Body of pancreas (tissue), 4 donors: ENCODE measurements around the gene CAPN12. TPM values are rescaled to one million over a fixed set of nuclear protein-coding genes. Genes with fewer than 3 reads are reported as not detected.

Experiments used
- ATAC-seq: fragments of 150-250 bp; one replicate; pipeline ENCODE4 v1.9.1; 2016
- DNase-seq, 4 donors: peaks; one replicate each; pipeline ENCODE4 v3.0.0-alpha.2; 2019
- H3K27ac ChIP-seq, 4 donors: fragments of 200-600 bp; sonication (generic); 1 replicate in 3 of 4; 2 replicates in 1 of 4; pipeline versions ENCODE4 v1.5.1 to v1.6.1; 2016 to 2019; ENCODE audit warnings: mild to moderate bottlenecking in 1 of 4, mixed read lengths in 1 of 4, moderate library complexity in 1 of 4
- H3K27me3 ChIP-seq, 2 donors: fragments of 200-600 bp; sonication (generic); one replicate each; pipeline ENCODE4 v1.6.0; 2016; ENCODE audit warnings: mild to moderate bottlenecking in 1 of 2
- H3K36me3 ChIP-seq, 2 donors: fragments of 200-600 bp; sonication (generic); replicated peaks in 1 of 2; 2 replicates each; pipeline ENCODE4 v1.5.1; 2016; ENCODE audit warnings: low read depth in 2 of 2; ENCODE audit not compliant: insufficient read depth in 1 of 2
- H3K4me1 ChIP-seq: fragments of 200-600 bp; sonication (generic); one replicate; pipeline ENCODE4 v1.6.0; 2016
- H3K4me3 ChIP-seq, 2 donors: fragments of 200-600 bp; sonication (generic); 1 replicate in 1 of 2; 2 replicates in 1 of 2; pipeline ENCODE4 v1.5.1; 2016 to 2019
- H3K9me3 ChIP-seq, 3 donors: fragments of 200-600 bp; sonication (generic); 1 replicate in 2 of 3; 2 replicates in 1 of 3; pipeline ENCODE4 v1.5.1; 2016
- POLR2A ChIP-seq, 3 donors: fragments of 450-650 bp; IDR thresholded peaks; one replicate each; pipeline ENCODE4 v1.6.1; 2016; ENCODE audit warnings: antibody characterized with exemption in 3 of 3, mild to moderate bottlenecking in 2 of 3
- WGBS, 2 donors: methylation state at CpG; one replicate each; pipeline ENCODE4 v1.1.5; 2017; 5-methylcytosine and 5-hydroxymethylcytosine counted together
- intact Hi-C: fragments of 100-400 bp; cut with DNase I; formaldehyde crosslinking; loops from one replicate; pipeline ENCODE4 v1.15.1; 2023
- total RNA-seq, 2 donors: library from RNA; depleted of rRNA; stranded (reverse); fragments of >200 nt; gene quantifications; one replicate each; pipeline ENCODE4 v1.1.0, GENCODE V29; 2016
- TF ChIP-seq, protein P1 (sequence below), 7 experiments: fragments of 450-650 bp in 4 of 7; fragments of 200-600 bp in 3 of 7; sonication (generic) in 3 of 7; IDR thresholded peaks; one replicate each; pipeline ENCODE4 v1.5.1; 2016 to 2019; ENCODE audit warnings: antibody characterized with exemption in 7 of 7

Gene CAPN12
- total RNA-seq, 2 donors from 2014 or later, result 9.9 to 11.4 TPM

DNA sequence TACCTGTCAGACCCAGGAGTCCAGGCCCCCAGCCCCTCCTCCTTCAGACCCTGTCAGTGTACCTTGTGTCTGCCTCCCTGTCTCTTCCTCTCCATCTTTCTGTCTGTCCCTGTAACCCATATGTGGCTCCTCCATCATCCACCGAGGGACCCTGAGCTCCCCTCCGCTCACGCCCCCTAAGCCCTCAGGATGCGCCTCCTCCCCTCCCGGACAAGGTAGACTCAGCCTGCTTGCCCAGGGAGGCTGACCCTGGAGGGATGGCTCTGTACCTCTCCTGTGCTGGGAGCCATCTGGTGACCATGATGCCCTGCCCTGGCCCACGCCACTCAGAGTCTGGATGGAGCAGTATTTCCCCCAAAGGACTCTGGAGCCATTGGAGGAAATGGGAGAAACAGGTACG is 1.0 kb upstream of the CAPN12 start:
- Histone ChIP-seq H3K27ac (no peak overlapping the region), H3K4me3 (no peak overlapping the region), H3K9me3 (no peaks in the 10 kb centered on the region), H3K4me1 (no peaks in the 10 kb centered on the region), H3K27me3 (no peaks in the 10 kb centered on the region), H3K36me3 (no peaks in the 10 kb centered on the region)
- DNase-seq (no peak), ATAC-seq (no peak)
- intact Hi-C loops, result no loop called here
- 87 to 91% methylated on average over 7 of the region's 7 CpGs for WGBS, 2 donors
- TF ChIP-seq POLR2A (IDR thresholded peaks at IDR 0.05), result no peak
- TF ChIP-seq, protein P1, sequence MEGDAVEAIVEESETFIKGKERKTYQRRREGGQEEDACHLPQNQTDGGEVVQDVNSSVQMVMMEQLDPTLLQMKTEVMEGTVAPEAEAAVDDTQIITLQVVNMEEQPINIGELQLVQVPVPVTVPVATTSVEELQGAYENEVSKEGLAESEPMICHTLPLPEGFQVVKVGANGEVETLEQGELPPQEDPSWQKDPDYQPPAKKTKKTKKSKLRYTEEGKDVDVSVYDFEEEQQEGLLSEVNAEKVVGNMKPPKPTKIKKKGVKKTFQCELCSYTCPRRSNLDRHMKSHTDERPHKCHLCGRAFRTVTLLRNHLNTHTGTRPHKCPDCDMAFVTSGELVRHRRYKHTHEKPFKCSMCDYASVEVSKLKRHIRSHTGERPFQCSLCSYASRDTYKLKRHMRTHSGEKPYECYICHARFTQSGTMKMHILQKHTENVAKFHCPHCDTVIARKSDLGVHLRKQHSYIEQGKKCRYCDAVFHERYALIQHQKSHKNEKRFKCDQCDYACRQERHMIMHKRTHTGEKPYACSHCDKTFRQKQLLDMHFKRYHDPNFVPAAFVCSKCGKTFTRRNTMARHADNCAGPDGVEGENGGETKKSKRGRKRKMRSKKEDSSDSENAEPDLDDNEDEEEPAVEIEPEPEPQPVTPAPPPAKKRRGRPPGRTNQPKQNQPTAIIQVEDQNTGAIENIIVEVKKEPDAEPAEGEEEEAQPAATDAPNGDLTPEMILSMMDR (IDR thresholded peaks at IDR 0.05), result no peak

DNA sequence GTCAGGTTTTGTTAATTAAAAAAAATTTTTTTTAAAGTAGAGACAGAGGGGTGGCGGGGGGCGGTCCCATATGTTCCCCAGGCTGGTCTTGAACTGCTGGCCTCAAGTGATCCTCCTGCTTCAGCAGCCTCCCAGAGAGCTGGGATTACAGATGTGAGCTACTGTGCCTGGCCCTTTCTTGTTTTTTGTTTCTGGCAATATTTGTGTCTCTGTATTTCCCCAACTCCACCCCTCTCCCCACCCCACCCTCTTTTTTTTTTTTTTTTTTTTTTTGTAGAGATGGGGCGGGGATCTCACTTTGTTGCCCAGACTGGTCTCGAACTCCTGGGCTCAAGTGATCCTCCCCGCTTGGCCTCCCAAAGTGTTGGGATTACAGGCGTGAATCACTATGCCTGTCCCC is 600 bp upstream of the CAPN12 start:
- intact Hi-C loops, result no loop called here
- no peak overlapping the region for H3K27ac ChIP-seq
- TF ChIP-seq, protein P1 (IDR thresholded peaks at IDR 0.05), result no peak
- TF ChIP-seq POLR2A (IDR thresholded peaks at IDR 0.05), result no peak
- no peaks in the 10 kb centered on the region for H3K4me1 ChIP-seq
- 80 to 84% methylated on average over 6 of the region's 6 CpGs for WGBS, 2 donors
- no peak overlapping the region for H3K4me3 ChIP-seq
- DNase-seq (no peak), ATAC-seq (no peak)
- H3K9me3 ChIP-seq, result no peaks in the 10 kb centered on the region
- no peaks in the 10 kb centered on the region for H3K36me3 ChIP-seq
- H3K27me3 ChIP-seq, result no peaks in the 10 kb centered on the region

DNA sequence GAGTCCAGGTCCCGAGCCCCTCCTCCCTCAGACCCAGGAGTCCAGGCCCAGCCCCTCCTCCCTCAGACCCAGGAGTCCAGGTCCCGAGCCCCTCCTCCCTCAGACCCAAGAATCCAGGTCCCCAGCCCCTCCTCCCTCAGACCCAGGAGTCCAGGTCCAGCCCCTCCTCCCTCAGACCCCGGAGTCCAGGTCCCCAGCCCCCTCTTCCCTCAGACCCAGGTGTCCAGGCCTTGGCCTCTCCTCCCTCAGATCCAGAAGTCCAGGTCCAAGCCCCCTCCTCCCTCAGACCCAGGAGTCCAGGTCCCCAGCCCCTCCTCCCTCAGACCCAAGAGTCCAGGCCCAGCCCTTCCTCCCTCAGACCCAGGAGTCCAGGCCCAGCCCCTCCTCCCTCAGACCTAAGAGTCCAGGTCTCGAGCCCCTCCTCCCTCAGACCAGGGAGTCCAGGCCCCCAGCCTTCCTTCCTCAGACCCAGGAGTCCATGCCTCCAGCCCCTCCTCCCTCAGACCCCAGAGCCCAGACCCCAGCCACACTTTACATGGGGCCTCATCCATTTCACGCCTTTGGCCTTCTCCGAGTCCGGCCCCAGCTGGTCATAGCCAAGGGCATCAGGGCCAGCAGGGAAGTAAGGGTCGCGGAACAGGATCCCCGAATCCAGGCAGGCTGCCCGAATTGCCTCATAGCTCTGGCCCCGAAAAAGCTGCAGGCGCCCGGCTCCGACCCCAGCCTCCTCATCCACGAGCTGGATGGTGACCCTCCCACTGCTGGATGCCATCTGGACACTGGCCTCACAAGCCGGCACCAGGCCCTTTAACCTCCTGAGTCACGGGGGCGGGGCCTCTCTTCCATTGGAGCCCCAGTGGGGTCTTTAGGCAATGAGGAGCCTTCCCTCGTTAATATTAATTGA is 628 bp downstream of the CAPN12 start:
- 82 to 91% methylated on average over 10 to 18 of the region's 20 CpGs for WGBS, 2 donors
- no peak overlapping the region for H3K4me3 ChIP-seq
- DNase-seq (no peak), ATAC-seq (no peak)
- no peak overlapping the region for H3K27ac ChIP-seq
- H3K27me3 ChIP-seq, result no peaks in the 10 kb centered on the region
- no peaks in the 10 kb centered on the region for H3K4me1 ChIP-seq
- H3K36me3 ChIP-seq, result no peaks in the 10 kb centered on the region
- TF ChIP-seq POLR2A (IDR thresholded peaks at IDR 0.05), result no peak
- TF ChIP-seq, protein P1 (IDR thresholded peaks at IDR 0.05), result no peak
- intact Hi-C loops, result no loop called here
- H3K9me3 ChIP-seq, result no peaks in the 10 kb centered on the region

DNA sequence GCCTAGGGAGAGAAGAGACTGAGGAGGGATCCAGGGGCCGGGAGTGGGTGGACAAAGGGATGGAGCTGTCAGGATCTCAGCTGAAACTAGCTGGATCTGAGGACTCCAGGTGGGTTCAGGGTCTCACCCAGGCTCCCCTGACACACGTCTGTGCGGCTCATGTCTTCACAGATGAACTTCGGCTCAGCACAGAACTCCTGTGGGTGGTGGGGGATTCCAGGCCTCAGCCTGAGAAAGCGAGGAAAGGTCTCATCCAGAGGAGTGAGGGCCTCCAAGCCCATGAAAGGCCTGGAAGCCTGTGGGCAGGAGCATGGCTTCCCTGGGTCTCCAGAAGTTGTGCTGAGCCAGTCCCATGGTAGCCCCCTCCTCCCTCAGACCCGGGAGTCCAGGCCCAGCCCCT is 1.4 kb downstream of the CAPN12 start:
- intact Hi-C loops, result no loop called here
- no peak for ATAC-seq
- WGBS, 2 donors, result 77 to 91% methylated on average over 5 to 6 of the region's 6 CpGs

More for the DNA sequence above, 1.4 kb downstream of the CAPN12 start:
- Histone ChIP-seq H3K27me3 (no peaks in the 10 kb centered on the region), H3K9me3 (no peaks in the 10 kb centered on the region), H3K27ac (no peak overlapping the region), H3K36me3 (no peaks in the 10 kb centered on the region), H3K4me1 (no peaks in the 10 kb centered on the region), H3K4me3 (no peak overlapping the region)
- TF ChIP-seq, protein P1 (IDR thresholded peaks at IDR 0.05), result no peak
- TF ChIP-seq POLR2A (IDR thresholded peaks at IDR 0.05), result no peak
- DNase-seq, result no peak
